Choroid plexus epithelial cell (primary cell): ENCODE measurements around the gene NETO1.

Experiments
- DNase-seq: peaks from one replicate; pipeline ENCODE4 v3.0.0-alpha.2; 2010; ENCODE audit warnings: low read depth
- H3K4me3 ChIP-seq: 2 replicates; pipeline ENCODE4 v1.5.1; 2011; ENCODE audit warnings: low read depth, mild to moderate bottlenecking, control low read depth, low read length, moderate library complexity
- CTCF ChIP-seq: conservative IDR thresholded peaks from 2 replicates; pipeline ENCODE4 v1.5.1; 2011; ENCODE audit warnings: low read depth, mild to moderate bottlenecking, control low read depth, inconsistent platforms, low read length, moderate library complexity

The NETO1 gene

GRCh38 chr18:72700961-72701710 is 166.7 kb downstream of the NETO1 start:
- peak; percentile 60 for TF ChIP-seq CTCF
- peak; percentile 67 for DNase-seq

GRCh38 chr18:72697706-72698105 is 170.1 kb downstream of the NETO1 start:
- peak; percentile 12 for DNase-seq
- TF ChIP-seq CTCF, result no peak
- H3K4me3 ChIP-seq, result peak overlapping the region; percentile 28

More at GRCh38 chr18:72700961-72701710, 166.7 kb downstream of the NETO1 start:
- H3K4me3 ChIP-seq, result no peak overlapping the region

GRCh38 chr18:72692595-72692994 is 175.2 kb downstream of the NETO1 start:
- no peak overlapping the region for H3K4me3 ChIP-seq
- TF ChIP-seq CTCF, result no peak
- DNase-seq, result no peak
